ENCODE data around the gene ANXA6.
A peak's percentile ranks its signal among the peaks of the same experiment; 100 is the strongest.
"Not testable (repeated sequence)": the region's sequence is repeated elsewhere in the genome, so short reads cannot be mapped to it uniquely, and the experiment has no call there.

The ANXA6 gene

DNA sequence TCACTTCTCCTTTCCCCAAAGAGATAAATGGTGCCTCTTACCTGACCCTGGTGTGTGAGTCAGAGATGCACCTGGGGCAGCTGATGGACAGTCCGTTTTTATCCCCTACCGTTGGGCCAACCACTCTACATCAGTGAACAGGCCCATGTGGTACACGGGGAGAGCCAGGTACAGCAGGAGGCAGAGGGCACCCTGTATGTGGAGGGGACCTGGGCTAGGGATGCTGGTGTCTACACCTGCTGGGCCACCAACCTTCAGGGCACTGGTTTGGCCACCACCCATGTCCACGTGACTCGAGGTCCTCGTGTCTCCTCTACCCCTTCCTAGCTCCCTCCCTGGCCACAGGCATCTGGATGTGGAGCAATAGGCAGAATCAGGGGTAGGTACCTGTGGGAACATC lies 22.7 kb upstream of the ANXA6 start:
- no peak for DNase-seq (ENCODE audit: low spot score)

DNA sequence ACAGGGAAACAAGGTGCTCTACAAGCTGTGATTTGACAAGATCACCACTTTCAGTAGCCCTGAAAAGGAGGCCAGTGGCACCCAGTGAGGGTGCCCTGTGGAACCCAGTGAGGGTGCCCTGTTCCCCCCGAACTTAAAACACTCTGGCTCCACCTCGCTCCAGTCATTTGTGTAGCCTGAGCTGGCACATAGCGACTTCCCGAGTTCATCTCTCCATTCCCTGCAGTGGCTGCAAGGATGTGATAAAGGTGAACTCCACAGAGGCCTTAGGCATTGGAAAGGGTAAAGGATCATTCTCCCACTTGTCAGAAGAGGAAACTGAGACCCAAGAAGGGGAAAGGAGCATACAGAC lies 21.9 kb upstream of the ANXA6 start:
- DNase-seq (ENCODE audit: low spot score): no peak

DNA sequence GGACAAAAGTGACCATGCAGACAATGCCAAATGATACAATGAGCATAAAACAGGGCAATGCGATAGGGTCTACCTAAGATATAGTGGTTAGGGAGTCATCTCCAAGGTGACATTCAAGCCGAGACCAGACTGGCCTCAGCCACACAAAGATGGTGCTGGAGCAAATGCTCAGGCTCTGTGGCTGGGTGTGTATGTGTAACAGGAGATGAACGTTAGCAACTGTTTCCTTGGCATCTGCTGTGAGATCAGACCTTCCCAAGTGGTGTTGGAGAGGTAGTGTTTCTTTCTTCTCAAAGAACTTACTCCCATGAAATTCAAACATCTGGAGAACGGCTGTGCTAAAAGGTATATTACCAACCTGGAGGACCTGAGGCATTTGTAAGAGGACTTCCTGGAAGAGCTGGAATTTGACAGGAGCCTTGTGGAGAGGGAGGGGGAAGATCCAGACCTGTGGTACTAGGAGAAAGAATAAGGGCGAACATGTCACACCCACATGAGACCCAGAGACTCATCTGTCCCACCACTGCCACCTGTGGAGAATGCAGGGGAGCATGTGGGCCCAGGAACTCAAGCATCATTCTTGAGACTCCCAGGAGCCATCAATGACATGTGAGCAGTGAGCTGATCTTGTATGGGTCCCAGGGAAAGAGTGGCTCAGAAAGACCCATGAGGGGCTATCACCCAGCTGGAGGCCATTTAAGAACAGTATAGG lies 21.4 kb upstream of the ANXA6 start:
- no peak for DNase-seq (ENCODE audit: low spot score)

GRCh38 chr5:151178372-151178771 lies 20.8 kb upstream of the ANXA6 start:
- no peak for DNase-seq (ENCODE audit: low spot score)

DNA sequence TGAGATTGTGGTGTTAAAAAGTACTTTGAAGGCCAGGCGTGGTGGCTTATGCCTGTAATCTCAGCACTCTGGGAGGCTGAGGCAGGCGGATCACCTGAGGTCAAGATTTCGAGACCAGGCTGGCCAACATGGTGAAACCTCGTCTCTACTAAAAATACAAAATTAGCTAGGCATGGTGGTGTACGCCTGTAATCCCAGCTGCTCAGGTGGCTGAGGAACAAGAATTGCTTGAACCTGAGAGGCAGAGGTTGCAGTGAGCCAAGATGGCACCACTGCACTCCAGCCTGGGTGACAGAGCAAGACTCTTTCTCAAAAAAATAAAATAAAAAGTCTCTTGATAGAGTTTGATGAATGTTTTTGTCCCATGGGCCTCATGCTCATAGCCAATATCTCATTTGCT lies 18.7 kb upstream of the ANXA6 start:
- not testable (repeated sequence) for DNase-seq (ENCODE audit: low spot score)

DNA sequence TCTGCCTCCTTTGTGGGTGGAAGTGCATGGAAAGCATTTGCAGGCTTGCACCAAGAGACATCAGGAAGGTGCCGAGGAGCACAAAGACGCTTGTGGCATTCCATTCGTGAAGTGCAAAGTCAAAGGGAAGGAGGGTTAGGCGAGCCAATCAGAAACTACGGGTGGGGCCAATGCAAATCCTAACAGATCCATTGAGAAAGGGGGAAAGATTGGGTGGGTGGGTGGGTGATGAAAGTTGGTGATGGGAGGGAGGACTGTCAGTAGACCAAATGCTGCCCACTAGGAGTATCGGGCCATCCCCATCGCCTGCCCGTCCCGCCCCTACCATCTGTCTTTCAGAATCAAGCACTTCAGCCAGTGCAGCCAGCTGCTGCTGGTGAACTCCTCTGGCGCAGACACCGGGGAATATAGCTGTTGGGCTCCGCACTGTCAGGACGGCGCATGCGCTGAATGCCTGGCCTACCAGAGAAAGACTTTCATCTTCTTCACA lies 17.1 kb upstream of the ANXA6 start:
- no peak for DNase-seq (ENCODE audit: low spot score)

- no peak for DNase-seq (ENCODE audit: low spot score)
These were observed 16.4 kb upstream of the ANXA6 start for GRCh38 chr5:151173711-151174611.

DNA sequence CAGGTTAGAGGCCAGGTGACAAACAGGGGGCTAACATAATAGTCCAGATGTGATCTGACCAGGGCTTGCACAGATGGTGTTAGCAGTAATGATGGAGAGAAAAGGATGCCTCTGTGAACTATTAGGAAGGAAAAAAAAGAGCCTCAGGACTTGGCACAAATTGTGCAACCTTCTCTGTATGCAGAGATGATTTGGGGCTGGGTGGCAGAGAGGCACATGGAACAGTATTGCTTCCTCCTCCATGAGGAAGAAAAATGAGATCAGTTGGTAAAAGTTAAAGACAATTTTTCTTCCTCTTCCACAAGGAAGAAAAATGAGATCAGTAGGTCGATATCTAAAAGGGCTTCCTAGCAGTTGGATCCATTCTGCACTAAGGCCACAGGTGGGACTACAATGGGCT lies 13.9 kb upstream of the ANXA6 start:
- no peak for DNase-seq (ENCODE audit: low spot score)

DNA sequence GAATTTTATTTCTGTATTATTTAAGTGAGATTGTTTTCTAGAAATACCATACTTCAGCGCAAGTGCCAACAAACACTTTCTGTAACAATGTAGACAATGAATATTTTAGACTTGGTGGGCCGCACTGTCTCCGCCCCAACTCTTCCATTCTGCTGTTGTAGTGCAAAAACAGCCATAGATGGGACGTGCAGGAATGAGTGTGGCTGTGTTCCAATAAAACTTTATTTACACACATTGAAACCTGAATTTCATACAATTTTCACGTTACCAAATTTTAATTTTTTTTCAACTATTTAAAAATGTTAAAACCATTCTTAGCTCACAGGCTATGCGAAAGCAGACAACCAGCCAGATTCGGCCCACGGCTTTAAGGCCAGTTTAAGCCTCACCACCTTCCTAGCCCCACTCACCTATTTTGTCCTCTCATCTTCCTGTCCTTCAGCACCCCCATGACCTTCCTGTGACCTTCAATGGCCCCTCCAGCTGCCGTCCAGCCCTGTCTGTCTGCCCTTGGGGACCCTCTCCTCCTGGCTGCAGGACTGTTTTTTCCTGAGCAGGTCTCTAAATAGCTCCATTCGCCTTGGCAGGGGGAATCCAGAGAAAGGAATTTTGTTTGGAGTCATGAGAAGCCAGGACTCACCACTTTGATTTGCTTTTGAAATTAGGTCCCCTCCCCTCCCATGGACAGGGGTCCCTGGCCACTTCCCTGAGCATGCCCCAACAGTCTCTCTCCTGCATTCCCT lies 11.2 kb upstream of the ANXA6 start:
- DNase-seq (ENCODE audit: low spot score): no peak

GRCh38 chr5:151167022-151167421 lies 9.4 kb upstream of the ANXA6 start:
- no peak for DNase-seq (ENCODE audit: low spot score)

GRCh38 chr5:151164687-151165392 lies 7.3 kb upstream of the ANXA6 start:
- DNase-seq (ENCODE audit: low spot score): peak; percentile 44

GRCh38 chr5:151162776-151163175 lies 5.2 kb upstream of the ANXA6 start:
- DNase-seq (ENCODE audit: low spot score): no peak

DNA sequence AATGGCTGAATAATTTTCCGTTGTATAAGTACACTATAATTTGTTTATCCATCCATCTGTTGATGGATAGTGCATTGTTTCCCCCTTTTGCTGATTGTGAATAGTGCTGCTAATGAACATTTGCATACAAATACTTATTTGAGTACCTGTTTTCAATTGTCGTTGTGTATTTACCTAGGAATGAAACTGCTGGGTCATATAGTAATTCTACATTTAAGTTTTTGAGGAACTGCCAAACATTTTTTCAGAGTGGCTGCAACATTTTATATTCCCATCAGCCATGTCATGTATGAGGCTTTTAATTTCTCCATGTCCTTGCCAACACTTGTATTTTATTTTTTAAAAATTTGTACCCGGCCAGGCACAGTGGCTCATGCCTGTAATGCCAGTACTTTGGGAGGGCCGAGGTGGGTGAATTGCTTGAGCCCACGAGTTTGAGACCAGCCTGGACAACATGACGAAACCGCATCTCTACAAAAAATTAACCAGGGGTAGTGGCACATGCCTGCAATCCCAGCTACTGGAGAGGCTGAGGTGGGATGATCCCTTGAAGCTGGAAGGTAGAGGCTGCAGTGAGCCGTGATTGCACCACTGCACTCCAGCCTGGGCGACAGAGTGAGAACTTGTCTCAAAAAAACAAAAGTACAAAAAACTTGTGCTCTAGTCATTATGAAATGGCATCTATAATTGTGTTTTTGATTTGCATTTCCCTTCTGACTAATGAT lies 2.2 kb upstream of the ANXA6 start:
- no peak for DNase-seq (ENCODE audit: low spot score)

DNA sequence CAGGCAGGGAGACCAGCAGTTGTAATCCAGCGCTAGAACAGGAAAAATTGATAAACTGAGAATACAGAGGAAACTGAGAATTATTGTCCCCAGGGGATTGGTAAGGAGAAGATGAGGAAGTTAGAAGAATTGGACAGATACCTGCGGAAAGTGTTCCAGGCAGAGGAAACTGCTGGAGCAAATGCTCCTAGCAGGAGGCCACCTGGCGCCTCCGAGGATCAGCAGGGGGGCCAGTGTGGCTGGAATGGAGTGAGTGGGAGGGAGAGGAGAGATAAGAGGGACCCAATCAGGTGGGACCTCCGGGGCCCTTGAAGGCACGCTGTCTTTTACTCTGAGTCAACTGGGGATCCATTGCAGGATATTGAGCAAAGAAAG lies 695 bp upstream of the ANXA6 start:
- no peak for DNase-seq (ENCODE audit: low spot score)

DNA sequence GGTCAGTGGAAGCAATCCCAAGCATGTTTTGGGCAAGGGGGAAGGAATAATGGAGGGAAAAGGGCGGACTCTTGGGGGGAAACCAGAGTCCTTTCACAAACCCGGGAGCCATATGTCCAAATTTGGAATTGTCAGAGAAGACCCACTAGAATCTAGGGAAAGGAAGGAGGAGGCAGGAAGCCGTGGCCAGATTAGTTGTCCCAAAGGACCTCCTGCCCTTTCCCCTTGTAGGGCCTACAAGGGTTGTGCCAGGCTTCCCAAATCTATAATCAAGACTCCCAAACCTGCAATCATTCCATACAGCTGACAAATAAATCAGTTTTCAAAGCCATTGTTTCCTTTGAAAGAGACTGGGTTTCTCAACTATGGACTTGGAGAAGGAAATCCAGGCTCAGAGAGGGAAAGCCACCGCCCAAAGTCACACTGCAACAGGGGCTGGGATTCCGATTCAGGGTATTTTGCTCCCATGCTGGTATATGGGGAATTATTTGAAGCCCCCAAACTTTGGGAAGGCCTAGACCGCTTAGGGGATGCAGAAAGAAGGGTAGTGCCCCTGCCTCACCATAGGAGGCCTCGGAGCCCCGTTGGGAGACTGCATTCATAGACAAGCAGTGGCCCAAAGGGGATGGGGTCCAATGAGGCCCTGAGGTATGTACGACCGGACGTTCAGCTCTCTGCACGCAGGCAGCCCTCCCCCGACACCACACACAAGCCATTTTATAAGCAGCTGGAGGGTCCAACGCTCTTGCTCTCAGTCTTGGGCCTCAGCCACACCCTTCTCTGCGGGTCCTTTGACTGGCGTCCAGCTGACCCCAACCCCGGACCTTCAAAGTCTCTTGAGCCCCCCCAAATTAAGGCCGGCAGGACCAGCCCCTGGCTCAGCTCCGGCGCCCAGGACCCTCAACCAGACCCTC lies 815 bp downstream of the ANXA6 start:
- DNase-seq (ENCODE audit: low spot score): peak; percentile 14

DNA sequence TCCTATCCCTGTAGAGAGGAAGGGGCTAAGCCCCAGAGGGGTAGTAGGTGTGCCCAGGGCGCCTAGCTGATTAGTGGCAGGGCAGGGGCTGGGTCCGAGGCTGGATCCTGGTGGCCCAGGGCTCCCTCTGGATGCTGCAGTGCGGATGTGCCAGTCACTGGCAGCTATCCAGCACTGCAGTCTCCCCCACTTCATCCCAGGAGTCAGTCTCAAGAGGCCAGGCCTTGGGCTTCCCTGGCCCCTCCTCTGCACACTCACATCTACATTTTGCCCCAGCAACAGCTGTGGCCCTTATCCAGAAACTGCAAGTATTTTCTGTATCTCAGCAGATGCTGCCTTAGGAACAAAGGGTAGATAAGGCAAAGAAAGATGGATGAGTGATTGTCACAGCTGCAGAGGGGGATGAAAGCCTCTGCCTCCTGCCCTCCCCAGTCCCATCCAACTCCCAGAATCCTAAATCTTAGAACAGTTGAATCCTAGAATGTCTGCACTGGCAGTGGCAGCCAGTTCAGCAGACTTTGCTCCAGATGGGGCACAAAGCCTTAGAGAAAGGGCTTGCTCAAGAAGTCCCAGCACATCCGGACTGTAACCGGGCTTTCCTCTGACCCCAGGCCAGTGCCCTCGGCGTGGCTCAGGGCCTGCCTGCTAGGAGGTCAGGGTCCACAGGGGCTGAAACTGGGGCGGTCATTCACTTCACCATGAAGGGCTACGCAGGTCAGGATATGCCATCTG lies 1.6 kb downstream of the ANXA6 start:
- peak; percentile 40 for DNase-seq (ENCODE audit: low spot score)

- DNase-seq (ENCODE audit: low spot score): no peak
These were observed 2.4 kb downstream of the ANXA6 start for GRCh38 chr5:151154931-151155774.

DNA sequence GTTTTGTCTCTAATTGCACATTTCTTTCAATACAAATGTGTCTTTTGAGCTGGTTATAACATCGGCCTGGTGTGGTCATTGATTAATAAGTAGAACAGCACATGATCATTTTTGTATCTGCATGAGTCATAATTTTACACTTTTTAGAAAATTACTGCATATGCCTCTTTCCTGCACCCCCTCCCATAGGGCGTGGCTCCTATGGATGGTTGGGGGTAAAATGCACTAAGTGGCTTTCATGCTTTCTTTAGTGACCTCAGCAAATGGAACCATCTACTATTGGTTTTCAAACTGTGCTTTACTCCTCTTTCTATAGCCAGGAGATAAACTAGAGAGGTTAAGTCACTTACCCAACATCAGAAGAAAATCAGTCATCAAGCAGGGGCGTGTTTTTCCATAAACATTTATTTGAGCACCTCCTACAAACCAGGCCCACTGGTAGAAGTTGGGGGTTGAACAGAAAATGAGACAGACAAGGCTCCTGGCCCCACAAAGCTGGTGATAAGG lies 3.8 kb downstream of the ANXA6 start:
- DNase-seq (ENCODE audit: low spot score): no peak

Measured in HuH-7.5 (cell line).